SK-N-SH (cell line): ENCODE measurements around the gene PFKP. TPM values are rescaled to one million over a fixed set of nuclear protein-coding genes. Genes with fewer than 3 reads are reported as not detected.

Experiments used
- CTCF ChIA-PET: fragments of 300-600, 350-600 bp; formaldehyde crosslinking; extraction: SDS; loops from one replicate; lab custom pipeline; 2021; lab: Yijun Ruan, JAX
- POLR2A ChIA-PET: fragments of 350-600 bp; sonication (Branson Sonifier 250); formaldehyde crosslinking; extraction: SDS; loops from one replicate; lab custom pipeline; 2020; ENCODE audit warnings: antibody characterized with exemption, inconsistent platforms; lab: Yijun Ruan, JAX
- DNase-seq: peaks from one replicate; pipeline ENCODE4 v3.0.0; 2012
- H2AFZ ChIP-seq: fragments of 200-600 bp; sonication (generic); 2 replicates; pipeline ENCODE4 v1.8.1; 2016; ENCODE audit warnings: antibody characterized with exemption, mild to moderate bottlenecking, low read depth
- H3F3A ChIP-seq: fragments of 200-600 bp; sonication (generic); replicated peaks from 2 replicates; pipeline ENCODE3; 2016; ENCODE audit warnings: antibody characterized with exemption, mild to moderate bottlenecking; ENCODE audit not compliant: insufficient read depth
- H3K27ac ChIP-seq, 2 experiments: fragments of 200-500 bp in 1 of 2; fragments of 200-600 bp in 1 of 2; sonication (Bioruptor generic) in 1 of 2; sonication (generic), shearing (Covaris generic) in 1 of 2; 2 replicates each; pipeline versions ENCODE4 v1.5.1 to v1.6.1; 2014 to 2016; ENCODE audit warnings: low read depth in 2 of 2, inconsistent platforms in 1 of 2, low read length in 1 of 2, mild to moderate bottlenecking in 1 of 2, mixed read lengths in 1 of 2
- H3K27me3 ChIP-seq: fragments of 200-600 bp; sonication (generic), shearing (Covaris generic); 2 replicates; pipeline ENCODE4 v1.6.1; 2016; ENCODE audit warnings: mixed run types; ENCODE audit not compliant: insufficient read depth
- H3K36me3 ChIP-seq, 2 experiments: fragments of 200-500 bp in 1 of 2; fragments of 200-600 bp in 1 of 2; sonication (Bioruptor generic) in 1 of 2; sonication (generic) in 1 of 2; replicated peaks in 1 of 2; 2 replicates each; pipeline versions ENCODE3 to v1.5.1; 2014 to 2016; ENCODE audit warnings: low read length in 1 of 2, mild to moderate bottlenecking in 1 of 2; ENCODE audit not compliant: insufficient read depth in 2 of 2, control insufficient read depth in 1 of 2
- H3K4me1 ChIP-seq, 2 experiments: fragments of 200-500 bp in 1 of 2; fragments of 200-600 bp in 1 of 2; sonication (Bioruptor generic) in 1 of 2; sonication (generic), shearing (Covaris generic) in 1 of 2; 2 replicates each; pipeline versions ENCODE4 v1.5.1 to v1.6.1; 2014 to 2016; ENCODE audit warnings: low read depth in 1 of 2, low read length in 1 of 2, mixed run types in 1 of 2; ENCODE audit not compliant: insufficient read depth in 2 of 2, control insufficient read depth in 1 of 2
- H3K4me2 ChIP-seq: fragments of 200-600 bp; sonication (generic), shearing (Covaris generic); 2 replicates; pipeline ENCODE4 v1.6.1; 2017; ENCODE audit warnings: mixed run types
- H3K4me3 ChIP-seq, 2 experiments: fragments of 200-500 bp in 1 of 2; fragments of 200-600 bp in 1 of 2; sonication (Bioruptor generic) in 1 of 2; sonication (generic), shearing (Covaris generic) in 1 of 2; 2 replicates each; pipeline versions ENCODE4 v1.5.1 to v1.8.1; 2014 to 2016; ENCODE audit warnings: low read depth in 2 of 2, inconsistent platforms in 1 of 2, low read length in 1 of 2, mild to moderate bottlenecking in 1 of 2, mixed read lengths in 1 of 2, moderate library complexity in 1 of 2
- H3K79me2 ChIP-seq: fragments of 200-600 bp; sonication (generic); 2 replicates; pipeline ENCODE4 v1.8.1; 2017; ENCODE audit warnings: mild to moderate bottlenecking; ENCODE audit not compliant: insufficient read depth
- H3K9ac ChIP-seq: fragments of 200-600 bp; sonication (generic); 2 replicates; pipeline ENCODE4 v1.6.1; 2017; ENCODE audit warnings: mixed run types
- H3K9me2 ChIP-seq: fragments of 200-600 bp; sonication (generic); 2 replicates; pipeline ENCODE4 v1.6.1; 2017; ENCODE audit warnings: mixed run types
- H3K9me3 ChIP-seq: fragments of 200-600 bp; sonication (generic); 2 replicates; pipeline ENCODE4 v1.6.1; 2017; ENCODE audit warnings: mixed run types, mild to moderate bottlenecking, moderate library complexity
- H4K20me1 ChIP-seq: fragments of 200-600 bp; sonication (generic); 2 replicates; pipeline ENCODE4 v1.6.1; 2017; ENCODE audit warnings: mild to moderate bottlenecking, mixed run types; ENCODE audit not compliant: insufficient read depth
- FOXJ3 ChIP-seq: sonication (generic); formaldehyde crosslinking; IDR thresholded peaks from 2 replicates; pipeline ENCODE4 v1.5.1; 2020; ENCODE audit warnings: mild to moderate bottlenecking, missing genetic modification reagents
- GATA2 ChIP-seq: sonication (generic); formaldehyde crosslinking; IDR thresholded peaks from 2 replicates; pipeline ENCODE4 v1.5.0; 2020; ENCODE audit warnings: mild to moderate bottlenecking, missing genetic modification reagents
- IRF3 ChIP-seq: fragments of 150-350 bp; IDR thresholded peaks from 2 replicates; pipeline ENCODE4 v1.6.1; 2016; ENCODE audit warnings: mild to moderate bottlenecking, low read depth, low read length
- JUND ChIP-seq: IDR thresholded peaks from 2 replicates; pipeline ENCODE4 v1.4.0; 2012
- MAX ChIP-seq: IDR thresholded peaks from 2 replicates; pipeline ENCODE4 v1.4.0; 2012; ENCODE audit warnings: low read depth
- NFIC ChIP-seq: IDR thresholded peaks from 2 replicates; pipeline ENCODE4 v1.4.0; 2012; ENCODE audit warnings: borderline replicate concordance
- REST ChIP-seq: IDR thresholded peaks from 2 replicates; pipeline ENCODE4 v1.6.1; 2012; ENCODE audit warnings: mild to moderate bottlenecking, low read depth, low read length, moderate library complexity
- USF1 ChIP-seq: IDR thresholded peaks from 2 replicates; pipeline ENCODE4 v1.4.0; 2012; ENCODE audit warnings: low read depth, borderline replicate concordance
- USF2 ChIP-seq: fragments of 150-350 bp; IDR thresholded peaks from 2 replicates; pipeline ENCODE4 v1.6.1; 2017; ENCODE audit warnings: antibody characterized with exemption, low read length, low read depth, borderline replicate concordance
- YY1 ChIP-seq: IDR thresholded peaks from 2 replicates; pipeline ENCODE4 v1.4.0; 2012; ENCODE audit warnings: low read depth, mild to moderate bottlenecking
- WGBS: methylation state at CpG from one replicate; pipeline ENCODE4 v1.1.6; 2017; ENCODE audit warnings: low lambda C conversion rate; 5-methylcytosine and 5-hydroxymethylcytosine counted together
- polyA plus RNA-seq, 3 experiments: library from polyadenylated mRNA; depleted of rRNA; stranded (reverse); fragments of >200 nt; gene quantifications; 2 replicates each; pipeline ENCODE4 v1.2.3, GENCODE V29; 2012

Gene PFKP
- polyA plus RNA-seq, 1 of the 3 experiments (the other 2 are of a cell fraction), result 175 TPM

- Histone ChIP-seq H3K4me1 (no peaks in the 10 kb centered on the region; a peak in 1 of 4 replicates), H3K27ac (no peak overlapping the region), H4K20me1 (no peaks in the 10 kb centered on the region), H3F3A (no peaks in the 10 kb centered on the region), H3K4me3 (no peak overlapping the region), H3K4me2 (no peak overlapping the region), H3K79me2 (peaks cover 25% of the 10 kb centered on the region; the same call in 1 of the 2 replicates), H3K9me2 (no peaks in the 10 kb centered on the region), H3K36me3 (peaks cover 46 to 78% of the 10 kb centered on the region in 2 experiments), H3K9me3 (no peaks in the 10 kb centered on the region), H2AFZ (no peak overlapping the region), H3K27me3 (no peaks in the 10 kb centered on the region), H3K9ac (no peak overlapping the region)
- DNase-seq, result no peak
- POLR2A ChIA-PET, result no interaction called here
- 85% methylated on average over 26 of the region's 27 CpGs for WGBS
- CTCF ChIA-PET, result no interaction called here
- TF ChIP-seq IRF3 (no peak), NFIC (no peak), GATA2 (CRISPR knock-in tag) (no peak), MAX (no peak), JUND (no peak), USF2 (no peak), USF1 (no peak), YY1 (no peak), FOXJ3 (CRISPR knock-in tag) (no peak)
These were observed 55.3 kb downstream of the PFKP start for GRCh38 chr10:3122486-3123205.

GRCh38 chr10:3123571-3124411 is 56.4 kb downstream of the PFKP start:
- 87% methylated on average over 28 of the region's 32 CpGs for WGBS

More at GRCh38 chr10:3123571-3124411, 56.4 kb downstream of the PFKP start:
- CTCF ChIA-PET, result no interaction called here
- Histone ChIP-seq H3F3A (no peaks in the 10 kb centered on the region), H3K4me1 (no peaks in the 10 kb centered on the region; a peak in 1 of 4 replicates), H3K4me2 (no peak overlapping the region), H3K36me3 (peaks cover 47 to 81% of the 10 kb centered on the region in 2 experiments), H3K9ac (no peak overlapping the region), H3K27ac (no peak overlapping the region), H2AFZ (no peak overlapping the region), H4K20me1 (no peaks in the 10 kb centered on the region), H3K27me3 (no peaks in the 10 kb centered on the region), H3K9me2 (no peaks in the 10 kb centered on the region), H3K4me3 (no peak overlapping the region), H3K9me3 (no peaks in the 10 kb centered on the region), H3K79me2 (peaks cover 18% of the 10 kb centered on the region; the same call in 1 of the 2 replicates)
- no peak for DNase-seq
- POLR2A ChIA-PET, result no interaction called here
- TF ChIP-seq REST, result no peak
